Esophagus mucosa (tissue), 1 donor: ENCODE measurements around the gene EGR1. TPM values are rescaled to one million over a fixed set of nuclear protein-coding genes. Genes with fewer than 3 reads are reported as not detected.

Experiments used
- ATAC-seq: fragments of 200-7000 bp; cut with Tn5 transposase; one replicate; pipeline ENCODE4 v1.9.1; 2020
- total RNA-seq: library from RNA; stranded (reverse); gene quantifications from one replicate; pipeline ENCODE4 v1.2.4, GENCODE V29; 2023
- donor health status: DM: yes; HTN: yes; CAD: no.

Gene EGR1
- 35.1 TPM for total RNA-seq

- peak; percentile 56 for ATAC-seq
Measured at GRCh38 chr5:138465261-138466124, at the start of gene EGR1. EGR1 (plus strand) TSS chr5:138465479; CDS start chr5:138465762, 283 bp downstream.

GRCh38 chr5:138418444-138418843 is 46.8 kb upstream of the EGR1 start:
- no peak for ATAC-seq

- no peak for ATAC-seq
Measured at GRCh38 chr5:138425079-138425478, 40.2 kb upstream of the EGR1 start.

- no peak for ATAC-seq
Measured at GRCh38 chr5:138435943-138436342, 29.3 kb upstream of the EGR1 start.

GRCh38 chr5:138438003-138438723 is 27.1 kb upstream of the EGR1 start:
- peak; percentile 15 for ATAC-seq

GRCh38 chr5:138438724-138439476 is 26.4 kb upstream of the EGR1 start, which contains the start of gene REEP2:
REEP2 (plus strand) TSS chr5:138439057; CDS start chr5:138439209, 152 bp downstream.
- peak; percentile 62 for ATAC-seq

- ATAC-seq = peak; percentile 20
Measured at GRCh38 chr5:138439477-138440158, 25.7 kb upstream of the EGR1 start.

GRCh38 chr5:138440159-138441073 is 24.9 kb upstream of the EGR1 start:
- no peak for ATAC-seq

GRCh38 chr5:138441221-138441620 is 24.1 kb upstream of the EGR1 start:
- ATAC-seq = no peak

- ATAC-seq = no peak
Measured at GRCh38 chr5:138444078-138444773, 21.1 kb upstream of the EGR1 start.

GRCh38 chr5:138444774-138445546 is 20.3 kb upstream of the EGR1 start:
- no peak for ATAC-seq

- no peak for ATAC-seq
Measured at GRCh38 chr5:138445547-138446271, 19.6 kb upstream of the EGR1 start.

GRCh38 chr5:138448070-138448469 is 17.2 kb upstream of the EGR1 start:
- ATAC-seq = no peak

GRCh38 chr5:138448481-138449398 is 16.5 kb upstream of the EGR1 start:
- no peak for ATAC-seq

GRCh38 chr5:138449501-138450239 is 15.6 kb upstream of the EGR1 start:
- ATAC-seq = peak; percentile 90

- no peak for ATAC-seq
Measured at GRCh38 chr5:138450971-138451370, 14.3 kb upstream of the EGR1 start.

GRCh38 chr5:138452720-138453119 is 12.6 kb upstream of the EGR1 start:
- no peak for ATAC-seq
